Measurements from ENCODE around the gene LUC7L2.
"Not testable (repeated sequence)": the region's sequence is repeated elsewhere in the genome, so short reads cannot be mapped to it uniquely, and the experiment has no call there.

Gene LUC7L2

DNA sequence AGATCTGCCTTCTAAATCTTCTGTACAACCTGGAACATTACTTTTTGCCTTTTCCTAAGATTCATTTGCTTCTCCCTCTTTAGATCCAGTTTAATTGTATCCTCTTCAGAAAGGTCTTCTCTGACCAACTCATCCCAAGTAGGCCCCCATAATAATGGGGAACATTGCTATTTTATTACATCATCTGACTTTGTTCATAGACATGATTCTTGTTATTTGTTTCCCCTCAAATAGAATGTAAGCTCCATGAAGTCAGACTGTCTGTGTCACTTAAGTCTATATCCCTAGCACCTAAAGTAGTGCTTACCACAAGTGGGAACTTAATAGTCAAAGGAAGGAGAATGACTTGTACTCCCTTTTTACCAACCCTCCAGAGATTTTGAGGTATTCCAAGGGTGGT lies 37.5 kb downstream of the LUC7L2 start:
- DNase-seq = no peak

DNA sequence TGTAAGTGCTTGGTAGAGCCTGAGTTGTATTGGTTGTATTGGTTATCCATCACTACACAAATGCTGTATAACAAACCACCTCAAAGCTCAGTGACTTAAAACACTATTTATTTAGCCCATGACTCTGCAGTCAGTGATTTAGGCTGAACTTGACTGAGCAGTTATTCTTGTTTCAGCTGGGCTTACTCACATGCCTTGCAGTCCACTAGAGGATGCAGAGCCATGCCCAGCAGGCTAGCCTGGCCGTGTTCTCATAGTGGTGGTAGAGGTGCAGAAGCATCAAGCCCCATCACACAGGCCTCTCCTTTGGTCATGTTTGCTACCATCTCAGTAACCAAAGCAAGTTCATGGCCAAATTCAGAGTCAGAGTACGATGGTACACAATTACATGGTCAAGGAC lies 43.9 kb downstream of the LUC7L2 start:
- no peak for DNase-seq

DNA sequence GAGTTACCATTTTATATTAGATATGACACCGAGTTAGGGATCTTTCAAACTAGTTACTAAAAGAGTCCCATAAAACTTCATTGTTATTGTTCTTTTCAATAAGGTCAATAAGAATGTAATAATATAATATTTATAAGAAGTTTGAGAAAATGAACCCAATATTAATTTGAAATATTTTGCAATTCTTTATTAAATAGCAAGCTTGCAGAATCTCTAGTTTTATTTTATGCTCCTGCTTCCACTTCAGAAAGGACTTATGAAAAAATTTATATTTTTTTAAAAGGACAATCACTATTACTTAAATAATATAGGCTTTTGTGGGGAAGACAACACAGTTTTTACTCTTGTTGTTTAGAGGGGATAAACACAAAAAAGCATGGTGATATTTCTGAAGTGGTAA lies 47.9 kb downstream of the LUC7L2 start:
- DNase-seq = no peak

DNA sequence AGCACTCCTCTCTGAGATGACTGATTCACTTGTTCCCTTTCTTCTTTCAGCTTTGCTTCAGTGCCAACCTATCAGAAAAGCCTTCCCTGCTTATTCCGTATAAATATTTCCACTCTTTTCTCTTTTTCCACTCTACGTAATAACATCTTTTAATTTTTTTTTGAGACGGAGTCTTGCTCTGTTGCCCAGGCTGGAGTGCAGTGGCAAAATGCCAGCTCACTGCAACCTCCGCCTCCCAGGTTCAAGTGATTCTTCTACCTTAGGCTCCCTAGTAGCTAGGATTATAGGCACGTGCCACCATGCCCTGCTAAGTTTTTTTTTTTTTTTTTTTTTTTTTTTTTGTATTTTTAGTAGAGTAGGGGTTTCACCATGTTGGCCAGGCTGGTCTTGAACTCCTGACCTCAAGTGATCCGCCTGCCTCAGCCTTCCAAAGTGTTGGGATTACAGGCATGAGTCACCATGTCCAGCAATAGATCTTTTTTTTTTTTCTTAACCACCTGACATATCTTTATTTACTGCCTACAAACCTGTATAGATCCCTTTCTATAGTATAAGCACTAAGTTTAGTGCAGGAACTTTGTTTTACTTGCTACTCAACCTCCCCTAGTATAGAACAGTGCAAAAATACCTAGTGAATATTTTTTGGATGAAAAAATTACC lies 55.2 kb downstream of the LUC7L2 start:
- not testable (repeated sequence) for DNase-seq

DNA sequence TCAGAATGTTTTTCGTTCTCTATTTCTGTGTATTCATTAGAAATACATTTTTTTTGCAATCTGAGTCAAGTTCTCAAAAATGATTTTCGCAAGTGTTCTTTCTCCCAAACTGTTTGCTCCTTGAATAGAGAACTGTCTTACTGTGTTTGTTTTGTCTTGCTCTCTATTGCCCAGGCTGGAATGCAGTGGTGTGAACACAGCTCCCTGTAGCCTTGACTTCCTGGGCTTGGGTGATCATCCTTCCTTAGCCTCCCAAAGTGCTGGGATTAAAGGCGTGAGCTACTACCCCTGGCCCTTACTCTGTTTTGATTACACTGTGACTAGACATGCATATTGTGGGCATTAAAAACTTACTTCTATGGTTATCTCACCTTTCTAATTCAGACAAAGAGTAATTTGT lies 56.7 kb downstream of the LUC7L2 start:
- no peak for DNase-seq

DNA sequence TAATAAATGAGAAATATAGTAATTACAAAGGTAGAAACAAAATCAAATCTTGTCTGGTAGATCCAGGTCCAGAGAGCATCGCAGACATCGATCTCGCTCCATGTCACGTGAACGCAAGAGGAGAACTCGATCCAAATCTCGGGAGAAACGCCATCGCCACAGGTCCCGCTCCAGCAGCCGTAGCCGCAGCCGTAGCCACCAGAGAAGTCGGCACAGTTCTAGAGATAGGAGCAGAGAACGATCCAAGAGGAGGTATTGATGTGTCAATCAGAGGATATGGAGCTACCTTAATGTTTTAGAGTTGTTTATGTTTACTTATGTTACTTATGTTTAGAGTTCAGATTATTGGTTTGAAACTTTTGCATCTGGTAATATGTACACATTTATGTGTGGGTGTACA lies 57.8 kb downstream of the LUC7L2 start:
- no peak for DNase-seq

DNA sequence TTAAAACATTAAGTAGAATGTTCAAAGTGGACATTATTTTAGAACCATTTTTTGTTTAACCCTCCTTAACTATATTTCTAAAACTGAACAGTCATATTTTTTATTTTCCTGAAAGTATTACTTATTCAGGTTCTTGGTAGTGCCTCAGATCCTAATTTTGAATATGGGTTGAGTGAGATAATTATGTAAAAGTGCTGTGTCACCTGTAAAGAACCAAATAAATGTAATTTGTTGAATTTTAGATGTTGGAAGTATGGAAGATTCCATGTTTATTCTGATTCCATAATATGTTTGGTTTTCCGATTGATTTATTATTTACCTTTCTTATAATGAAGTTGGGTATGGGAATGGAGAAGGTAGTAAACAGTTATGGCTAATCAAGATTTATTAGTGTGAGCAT lies 61.4 kb downstream of the LUC7L2 start:
- no peak for DNase-seq

DNA sequence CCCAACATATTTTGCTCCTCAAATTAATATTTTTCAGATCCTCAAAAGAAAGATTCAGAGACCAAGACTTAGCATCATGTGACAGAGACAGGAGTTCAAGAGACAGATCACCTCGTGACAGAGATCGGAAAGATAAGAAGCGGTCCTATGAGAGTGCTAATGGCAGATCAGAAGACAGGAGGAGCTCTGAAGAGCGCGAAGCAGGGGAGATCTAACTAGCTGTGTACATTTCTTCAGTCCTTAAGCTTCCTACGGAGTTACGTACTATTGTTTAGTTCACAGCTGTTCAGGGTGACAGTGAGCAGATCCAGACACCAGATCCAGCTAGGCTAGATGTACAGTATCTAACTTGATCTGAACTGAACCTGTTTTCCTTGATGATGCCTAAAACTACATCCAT lies 62.4 kb downstream of the LUC7L2 start:
- DNase-seq = peak; percentile 29

DNA sequence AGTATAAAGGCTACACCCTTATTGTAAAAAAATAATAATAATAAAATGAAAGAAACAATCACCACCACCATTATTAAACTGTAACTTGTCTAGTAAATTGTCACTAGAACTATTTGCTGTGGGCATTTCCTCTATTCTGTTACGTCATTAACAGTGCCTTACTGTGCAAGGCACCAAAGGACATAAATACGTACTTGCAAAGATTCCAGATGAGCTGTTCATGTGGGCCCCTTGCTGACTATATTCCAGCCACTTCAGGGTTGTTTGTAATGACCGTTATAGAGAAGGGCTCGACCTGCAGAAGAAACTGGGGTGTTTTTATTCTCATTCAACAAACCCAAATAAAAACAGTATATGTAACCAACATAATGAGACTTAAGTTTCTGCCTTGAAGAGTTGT lies 63.4 kb downstream of the LUC7L2 start:
- DNase-seq = no peak

DNA sequence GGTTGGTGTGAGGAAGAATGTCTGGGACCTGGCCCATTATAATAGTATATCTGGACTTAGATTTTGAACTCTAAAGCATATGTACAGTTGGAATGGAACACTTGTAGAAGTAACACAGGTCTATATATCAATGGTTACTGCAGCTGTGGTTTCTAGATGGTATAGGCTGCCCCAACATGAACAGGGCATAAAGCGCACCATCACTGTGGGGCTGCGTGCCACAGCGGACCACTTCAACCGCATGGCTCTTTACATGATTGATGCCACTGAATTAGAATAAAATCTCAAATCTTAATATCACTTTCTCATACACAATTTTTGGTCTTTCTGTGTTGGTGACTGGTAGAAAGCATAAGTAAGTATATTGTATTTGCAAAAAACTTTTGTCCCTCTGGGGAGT lies 64.3 kb downstream of the LUC7L2 start:
- DNase-seq = no peak

DNA sequence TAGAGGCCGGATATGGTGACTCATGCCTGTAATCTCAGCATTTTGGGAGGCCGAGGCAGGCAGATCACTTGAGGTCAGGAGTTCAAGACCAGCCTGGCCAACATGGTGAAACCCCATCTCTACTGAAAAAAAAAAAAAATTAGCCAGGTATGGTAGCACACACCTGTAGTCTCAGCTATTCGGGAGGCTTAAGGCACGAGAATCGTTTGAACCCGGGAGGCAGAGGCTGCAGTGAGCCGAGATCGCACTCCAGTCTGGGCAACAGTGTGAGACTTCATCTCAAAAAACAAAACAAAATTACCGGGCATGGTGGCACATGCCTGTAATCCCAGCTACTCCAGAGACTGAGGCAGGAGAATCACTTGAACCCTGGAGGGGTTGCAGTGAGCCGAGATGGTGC lies 66.0 kb downstream of the LUC7L2 start:
- DNase-seq = not testable (repeated sequence)

DNA sequence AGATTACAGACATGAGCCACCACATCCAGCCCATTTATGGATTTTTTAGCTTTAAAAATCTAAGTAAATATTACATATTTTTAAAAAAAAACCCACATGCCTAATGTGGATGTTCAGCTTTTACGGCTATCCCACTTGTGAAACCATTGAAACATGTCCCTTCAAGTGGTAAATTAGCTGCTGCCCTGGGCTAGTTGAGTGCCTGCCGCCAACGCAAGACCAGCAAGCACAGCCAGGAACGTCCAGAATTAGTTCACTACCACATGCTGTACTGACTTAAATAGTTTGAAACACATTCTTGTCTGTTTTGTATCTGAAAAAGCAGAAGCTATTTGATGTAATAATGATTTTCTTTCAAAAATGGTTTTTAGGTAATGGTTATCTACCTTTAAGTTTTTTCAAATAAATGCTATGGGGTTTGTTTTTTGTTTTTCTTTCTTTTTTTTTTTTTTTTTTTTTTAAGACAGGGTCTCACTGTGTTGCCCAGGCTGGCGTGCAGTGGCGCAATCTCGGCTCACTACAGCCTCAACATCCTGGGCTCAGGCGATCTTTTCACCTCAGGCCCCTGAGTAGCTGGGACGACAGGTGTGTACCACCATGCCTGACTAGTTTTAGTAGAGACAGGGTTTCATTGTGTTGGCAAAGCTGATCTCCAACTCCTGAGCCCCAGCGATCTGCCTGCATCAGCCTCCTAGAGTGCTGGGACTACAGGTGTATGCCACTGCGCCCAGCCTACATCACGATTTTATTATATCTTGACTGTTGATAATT lies 66.7 kb downstream of the LUC7L2 start:
- DNase-seq = no peak

DNA sequence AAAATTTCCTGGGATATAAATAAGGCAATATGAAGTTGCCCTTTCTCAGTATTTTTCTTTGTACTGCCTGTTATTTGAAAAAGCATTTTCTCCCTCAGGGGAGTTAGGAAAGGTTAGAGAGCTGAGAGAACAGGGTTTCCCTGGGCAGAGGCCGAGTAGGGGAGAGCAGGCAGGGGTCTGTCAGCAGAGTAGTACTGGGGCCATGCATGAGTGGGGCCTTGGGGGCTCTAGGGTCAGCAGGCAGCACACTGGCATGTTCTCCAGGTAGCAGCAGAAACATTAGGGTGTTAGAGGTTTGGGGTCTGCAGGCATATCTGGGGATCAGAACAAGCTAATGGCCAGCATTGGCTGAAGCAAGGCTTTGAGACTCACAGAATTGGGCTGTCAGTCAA lies 67.3 kb downstream of the LUC7L2 start:
- DNase-seq = no peak

DNA sequence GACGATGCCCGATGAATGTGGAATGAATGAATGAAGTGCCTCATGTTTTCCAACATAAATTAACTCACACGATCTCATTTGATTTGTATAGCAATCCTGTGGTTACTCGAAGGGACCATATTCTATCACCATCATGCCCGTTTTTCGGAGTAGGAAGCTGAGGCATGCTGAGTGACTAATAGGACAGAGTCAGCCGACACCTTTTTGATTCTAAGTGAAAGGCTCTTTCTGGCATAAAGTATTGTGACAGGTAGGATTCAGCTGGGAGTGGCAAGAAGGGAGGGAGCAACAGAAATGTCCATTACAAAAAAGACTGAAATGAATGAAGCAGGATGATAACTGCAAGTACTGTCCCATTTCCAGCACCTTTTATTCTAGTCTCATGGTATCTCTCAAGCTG lies 68.1 kb downstream of the LUC7L2 start:
- DNase-seq = no peak

DNA sequence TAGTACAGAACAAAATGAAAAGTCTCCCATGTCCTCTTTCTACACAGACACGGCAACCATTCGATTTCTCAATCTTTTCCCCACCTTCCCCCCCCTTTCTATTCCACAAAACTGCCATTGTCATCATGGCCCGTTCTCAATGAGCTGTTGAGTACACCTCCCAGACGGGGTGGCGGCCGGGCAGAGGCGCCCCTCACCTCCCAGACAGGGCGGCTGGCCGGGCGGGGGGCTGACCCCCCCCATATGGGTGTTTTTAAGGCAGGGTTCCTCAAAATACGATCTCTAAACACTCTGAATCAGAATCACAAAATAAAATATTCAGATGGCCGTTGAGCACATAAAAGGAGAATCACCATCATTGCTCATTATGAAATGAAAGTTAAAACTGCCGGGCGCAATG lies 70.0 kb downstream of the LUC7L2 start:
- not testable (repeated sequence) for DNase-seq

DNA sequence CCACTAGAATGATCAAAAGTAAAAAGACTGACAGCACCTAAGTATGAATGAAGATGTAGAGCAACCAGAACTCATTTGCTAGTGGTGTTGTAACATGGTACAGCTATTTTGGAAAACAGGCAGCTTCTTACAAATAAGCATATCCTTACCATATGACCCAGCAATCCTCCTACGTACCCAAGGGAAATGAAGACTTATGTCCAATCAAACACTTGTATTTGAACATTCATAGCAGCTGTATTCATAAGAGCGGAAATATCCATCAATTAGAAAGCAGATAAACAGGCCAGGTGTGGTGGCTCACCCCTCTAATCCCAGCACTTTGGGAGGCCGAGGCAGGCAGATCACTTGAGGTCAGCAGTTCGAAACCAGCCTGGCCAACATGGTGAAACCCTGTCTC lies 70.7 kb downstream of the LUC7L2 start:
- no peak for DNase-seq

DNA sequence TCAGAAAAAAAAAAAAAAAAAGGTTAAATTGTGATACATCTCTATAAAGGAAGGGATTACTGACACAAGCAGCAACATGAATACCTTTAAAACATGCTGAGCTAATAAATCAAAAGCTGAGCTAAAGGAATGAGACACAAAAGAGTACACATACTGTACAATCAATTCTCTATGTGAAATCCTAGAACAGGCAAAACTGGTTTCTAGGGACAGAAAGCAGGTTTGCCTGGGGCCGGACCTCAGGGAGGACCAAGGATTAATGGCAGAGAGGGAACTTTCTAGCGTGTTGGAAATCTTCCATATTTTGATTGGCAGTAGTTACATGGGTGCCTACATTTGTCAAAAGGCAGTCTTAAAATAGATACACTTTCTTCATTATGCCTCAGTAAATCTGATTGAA lies 71.3 kb downstream of the LUC7L2 start:
- DNase-seq = no peak

DNA sequence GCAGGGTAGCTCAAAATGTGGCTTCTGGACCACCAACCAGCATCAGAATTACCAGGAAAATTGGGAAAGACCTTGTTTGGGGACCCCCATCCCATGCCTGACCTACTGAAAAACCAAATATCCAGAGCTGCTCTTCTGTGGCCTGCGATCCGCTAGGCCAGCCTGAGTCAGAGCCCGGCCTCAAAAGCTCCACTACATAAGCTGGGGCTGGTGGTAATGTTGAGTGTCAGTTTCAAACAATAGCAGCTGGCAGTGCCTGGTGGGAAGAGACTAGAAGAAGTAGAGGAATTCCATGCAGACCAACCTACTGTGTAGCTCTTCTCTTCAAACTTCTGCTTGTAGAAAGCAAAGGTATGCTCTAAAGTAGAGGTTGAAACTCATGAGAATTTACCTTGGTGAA lies 71.8 kb downstream of the LUC7L2 start:
- DNase-seq = no peak

DNA sequence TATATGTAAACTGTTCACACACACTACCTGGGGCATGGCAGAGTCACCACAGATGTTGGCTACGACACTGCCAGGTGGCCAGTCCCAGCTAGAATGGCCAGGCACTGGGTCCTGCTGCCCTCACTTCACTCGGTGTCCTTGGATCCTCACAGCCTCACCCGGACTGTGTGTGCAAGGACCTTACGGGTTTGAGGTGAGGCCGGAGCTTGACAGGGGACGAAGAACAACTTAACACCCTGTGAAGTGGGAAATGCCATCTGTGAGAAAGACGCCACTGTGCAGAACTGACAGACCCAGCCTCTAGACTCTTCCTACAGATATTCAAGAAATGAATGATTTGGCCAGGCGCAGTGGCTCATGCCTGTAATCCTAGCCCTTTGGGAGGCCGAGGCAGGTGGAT lies 77.1 kb downstream of the LUC7L2 start:
- no peak for DNase-seq

DNA sequence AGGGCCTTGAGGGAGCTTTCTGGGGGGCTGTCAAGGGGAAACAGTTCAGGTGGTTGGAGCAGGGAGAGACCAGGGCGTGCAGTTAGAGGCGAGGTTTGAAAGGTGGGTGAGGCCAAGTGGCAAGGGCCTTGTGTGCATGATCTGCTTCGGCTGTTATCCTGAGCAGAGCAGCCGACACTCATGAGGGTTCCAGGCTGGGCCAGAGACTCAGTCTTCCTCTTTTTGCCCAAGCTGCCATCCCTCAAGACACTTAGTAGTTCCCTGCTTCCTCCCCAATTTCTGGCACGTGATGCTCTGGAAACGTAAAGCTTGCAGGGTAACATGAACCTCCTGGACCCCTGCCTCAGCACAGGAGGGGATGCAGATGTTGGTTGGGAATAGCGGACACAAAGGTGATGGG lies 79.7 kb downstream of the LUC7L2 start:
- no peak for DNase-seq

DNA sequence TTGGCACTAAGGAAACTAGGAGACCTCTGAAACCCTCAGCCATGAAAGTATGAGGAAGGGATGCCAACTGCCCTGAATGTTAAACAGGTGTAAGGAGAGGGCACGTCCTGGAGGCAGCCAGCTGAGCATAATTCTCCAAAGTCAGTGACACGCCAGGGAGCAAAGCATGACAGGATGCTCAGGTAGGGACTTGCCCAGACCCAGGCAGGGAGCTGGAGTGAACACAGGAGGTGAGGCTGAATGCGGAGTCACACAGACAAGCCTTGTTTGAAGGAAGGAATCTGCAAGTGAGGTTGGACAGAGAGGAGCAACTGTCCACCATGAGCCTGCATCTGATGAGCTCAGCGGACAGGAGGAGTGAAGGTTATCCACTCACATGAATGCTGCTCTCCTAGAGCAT lies 82.3 kb downstream of the LUC7L2 start:
- DNase-seq = no peak

DNA sequence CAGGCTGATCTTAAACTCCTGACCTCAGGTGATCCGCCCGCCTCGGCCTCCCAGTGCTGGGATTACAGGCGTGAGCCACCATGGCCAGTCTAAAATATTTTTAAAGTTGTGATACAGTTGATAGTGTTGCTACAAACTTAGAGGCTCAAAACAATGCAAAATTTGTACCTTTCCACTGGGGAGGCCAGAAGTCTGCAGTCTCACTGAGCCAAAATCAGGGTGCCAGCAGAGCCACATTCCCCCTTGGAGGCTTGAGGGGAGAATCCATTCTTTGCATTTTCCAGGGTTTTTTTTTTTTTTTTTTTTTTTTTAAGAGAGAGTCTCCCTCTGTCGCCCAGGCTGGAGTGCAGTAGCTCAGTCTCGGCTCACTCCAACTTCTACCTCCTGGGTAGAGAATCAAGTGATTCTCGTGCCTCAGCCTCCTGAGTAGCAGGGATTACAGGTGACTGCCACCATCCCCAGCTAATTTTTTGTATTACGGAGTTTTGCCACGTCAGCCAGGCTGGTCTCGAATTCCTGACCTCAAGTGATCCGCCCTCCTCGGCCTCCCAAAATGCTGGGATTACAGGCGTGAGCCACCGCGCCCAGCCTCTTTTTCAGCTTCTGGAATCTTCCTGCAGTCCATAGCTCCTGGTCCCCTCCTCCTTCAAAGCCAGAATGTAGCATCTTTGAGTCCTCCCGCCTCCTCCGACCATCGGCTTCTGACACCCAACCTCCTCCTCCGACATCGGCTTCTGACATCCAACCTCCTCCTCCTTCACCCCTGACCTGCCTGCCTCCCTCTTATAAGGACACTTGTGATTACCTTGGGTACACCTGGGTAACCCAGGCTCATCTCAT lies 86.6 kb downstream of the LUC7L2 start:
- DNase-seq = no peak

DNA sequence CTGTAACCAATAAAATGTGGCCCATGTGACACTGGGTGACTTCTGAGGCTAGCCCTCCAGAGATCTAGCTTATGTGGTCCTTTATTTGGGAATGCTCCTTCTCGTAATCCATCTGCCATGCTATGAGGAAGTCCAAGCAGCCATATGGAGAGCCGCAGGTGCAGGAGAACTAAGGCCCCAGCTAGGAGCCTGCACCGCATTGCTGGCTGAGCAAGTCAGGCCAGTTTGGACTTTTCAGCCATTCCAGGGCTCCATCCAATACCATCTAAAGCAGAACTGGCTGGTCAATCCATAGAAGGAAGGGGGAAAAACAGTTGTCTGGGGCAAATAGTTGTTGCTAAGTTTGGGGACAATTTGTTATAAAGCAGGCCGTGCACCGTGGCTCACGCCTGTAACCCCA lies 91.2 kb downstream of the LUC7L2 start:
- DNase-seq = no peak

DNA sequence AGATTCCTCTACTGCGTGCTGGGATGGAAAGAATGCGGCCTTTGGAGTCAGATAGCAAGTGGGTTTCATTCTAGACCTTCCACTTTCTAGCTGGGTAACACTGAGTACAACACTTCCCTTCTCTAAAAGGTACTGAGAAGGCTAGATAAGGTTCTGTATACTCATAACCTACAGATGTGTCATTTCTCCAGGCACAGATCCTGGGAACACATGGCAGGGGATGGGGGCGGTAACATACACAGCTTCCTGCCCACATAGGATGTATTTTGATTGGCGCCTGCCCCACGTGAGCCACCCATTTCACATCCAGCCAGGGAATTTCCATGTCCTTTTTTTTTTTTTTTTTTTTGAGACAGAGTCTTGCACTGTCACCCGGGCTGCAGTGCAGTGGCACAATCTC lies 91.9 kb downstream of the LUC7L2 start:
- no peak for DNase-seq

Data from hematopoietic multipotent progenitor cell treated with erythropoietin and hydrocortisone succinate and interleukin-3 and kit ligand, for 6 days (in vitro differentiated cells).